HCT116 (cell line): Measurements from ENCODE around the gene ABTB2. TPM values are rescaled to one million over a fixed set of nuclear protein-coding genes. Genes with fewer than 3 reads are reported as not detected.

Experiments used
- ATAC-seq: fragments of 200-7000 bp; cut with Tn5 transposase; 2 replicates; pipeline ENCODE4 v1.9.1; 2020; ENCODE audit warnings: mild to moderate bottlenecking, moderate library complexity
- BruUV-seq: library from RNA; stranded (reverse); fragments of 400-500 nt; replicated peaks from 2 replicates; lab custom pipeline; 2021; lab: Mats Ljungman, UMichigan
- CTCF ChIA-PET: fragments of 300-600 bp; sonication (Branson Sonifier 250); formaldehyde crosslinking; loops from one replicate; lab custom pipeline; 2021; ENCODE audit warnings: antibody characterized with exemption; lab: Charles Lee
- POLR2A ChIA-PET: fragments of 300-600, 350-600 bp; sonication (Branson Sonifier 250); formaldehyde crosslinking; loops from one replicate; lab custom pipeline; 2021; ENCODE audit warnings: antibody characterized with exemption; lab: Charles Lee
- RAD21 ChIA-PET, 2 experiments: fragments of 300-600 bp; sonication (Branson Sonifier 250); formaldehyde crosslinking; loops; one replicate each; lab custom pipeline; 2023; ENCODE audit warnings: low total read pairs in 2 of 2; ENCODE audit not compliant: uncharacterized antibody in 2 of 2, unreplicated experiment in 2 of 2, low non-redundant PET in 1 of 2; lab: Charles Lee
- DNase-seq: peaks from one replicate; pipeline ENCODE4 v3.0.0-alpha.2; 2010; ENCODE audit warnings: low read depth, low spot score
- H2AFZ ChIP-seq: fragments of 200-600 bp; shearing (Covaris generic), sonication (generic); 2 replicates; pipeline ENCODE4 v1.6.1; 2017; ENCODE audit warnings: low read depth, mixed run types, mixed read lengths, antibody characterized with exemption, low read length; ENCODE audit not compliant: poor library complexity, severe bottlenecking
- H3K27ac ChIP-seq: 2 replicates; pipeline ENCODE4 v1.5.1; 2012; ENCODE audit warnings: low read depth, low read length
- H3K27me3 ChIP-seq: fragments of 200-600 bp; sonication (generic); 2 replicates; pipeline ENCODE4 v1.6.1; 2016; ENCODE audit warnings: mixed run types, low read length, mixed read lengths; ENCODE audit not compliant: insufficient read depth
- H3K36me3 ChIP-seq, 2 experiments: fragments of 200-500 bp in 1 of 2; fragments of 200-600 bp in 1 of 2; sonication (Bioruptor generic) in 1 of 2; sonication (generic) in 1 of 2; 2 replicates each; pipeline versions ENCODE4 v1.5.1 to v1.6.1; 2014 to 2016; ENCODE audit warnings: low read length in 2 of 2, inconsistent platforms in 1 of 2, mixed read lengths in 1 of 2, mixed run types in 1 of 2; ENCODE audit not compliant: insufficient read depth in 2 of 2, control insufficient read depth in 1 of 2
- H3K4me1 ChIP-seq, 2 experiments: fragments of 200-600 bp in 1 of 2; sonication (generic) in 1 of 2; 2 replicates each; pipeline versions ENCODE4 v1.5.1 to v1.6.1; 2012 to 2017; ENCODE audit warnings: low read length in 2 of 2, inconsistent platforms in 1 of 2, mild to moderate bottlenecking in 1 of 2, mixed read lengths in 1 of 2, mixed run types in 1 of 2, moderate library complexity in 1 of 2; ENCODE audit not compliant: insufficient read depth in 2 of 2, control insufficient read depth in 1 of 2
- H3K4me2 ChIP-seq: fragments of 200-600 bp; sonication (generic); 2 replicates; pipeline ENCODE4 v1.6.1; 2017; ENCODE audit warnings: mixed run types, low read length, mixed read lengths
- H3K4me3 ChIP-seq, 2 experiments: fragments of 200-600 bp in 1 of 2; sonication (generic) in 1 of 2; replicated peaks in 1 of 2; 2 replicates each; pipeline ENCODE4 v1.5.1; 2011 to 2016; ENCODE audit warnings: low read length in 2 of 2, control low read depth in 1 of 2, low read depth in 1 of 2, mild to moderate bottlenecking in 1 of 2, mixed read lengths in 1 of 2, mixed run types in 1 of 2
- H3K79me2 ChIP-seq: fragments of 200-600 bp; sonication (generic); 2 replicates; pipeline ENCODE4 v1.6.1; 2017; ENCODE audit warnings: mild to moderate bottlenecking, mixed run types, low read length, moderate library complexity, mixed read lengths; ENCODE audit not compliant: insufficient read depth
- H3K9ac ChIP-seq: fragments of 200-600 bp; sonication (generic); 2 replicates; pipeline ENCODE4 v1.6.1; 2016; ENCODE audit warnings: low read length, mixed read lengths
- H3K9me2 ChIP-seq: fragments of 200-600 bp; sonication (generic), shearing (Covaris generic); 2 replicates; pipeline ENCODE4 v1.6.1; 2017; ENCODE audit warnings: mixed run types, mild to moderate bottlenecking, moderate library complexity; ENCODE audit not compliant: insufficient read depth
- H3K9me3 ChIP-seq, 2 experiments: fragments of 200-500 bp in 1 of 2; fragments of 200-600 bp in 1 of 2; sonication (Bioruptor generic) in 1 of 2; sonication (generic) in 1 of 2; 2 replicates each; pipeline ENCODE4 v1.6.1; 2014 to 2017; ENCODE audit warnings: low read length in 2 of 2, mixed read lengths in 2 of 2, inconsistent platforms in 1 of 2, low read depth in 1 of 2, mild to moderate bottlenecking in 1 of 2, mixed run types in 1 of 2, moderate library complexity in 1 of 2; ENCODE audit not compliant: control insufficient read depth in 1 of 2, insufficient read depth in 1 of 2
- H4K20me1 ChIP-seq: fragments of 200-600 bp; sonication (generic), shearing (Covaris generic); 2 replicates; pipeline ENCODE4 v1.6.1; 2017; ENCODE audit warnings: mixed run types, mild to moderate bottlenecking, moderate library complexity; ENCODE audit not compliant: insufficient read depth
- ATF3 ChIP-seq: IDR thresholded peaks from 2 replicates; pipeline ENCODE4 v1.6.1; 2012
- CBX3 ChIP-seq: IDR thresholded peaks from 2 replicates; pipeline ENCODE4 v1.6.1; 2012; ENCODE audit warnings: low read depth
- CEBPB ChIP-seq: IDR thresholded peaks from 2 replicates; pipeline ENCODE4 v1.6.1; 2012; ENCODE audit warnings: low read depth
- EGR1 ChIP-seq: IDR thresholded peaks from 2 replicates; pipeline ENCODE4 v1.6.1; 2012; ENCODE audit warnings: low read depth
- EZH2 ChIP-seq: fragments of 200-600 bp; sonication (generic); IDR thresholded peaks from 2 replicates; pipeline ENCODE4 v1.6.1; 2017; ENCODE audit warnings: antibody characterized with exemption, mixed run types
- EZH2phosphoT487 ChIP-seq: fragments of 200-600 bp; IDR thresholded peaks from 2 replicates; pipeline ENCODE4 v1.6.1; 2018; ENCODE audit warnings: antibody characterized with exemption, borderline replicate concordance
- FOSL1 ChIP-seq: IDR thresholded peaks from 2 replicates; pipeline ENCODE4 v1.6.1; 2012; ENCODE audit warnings: low read depth
- POLR2A ChIP-seq: IDR thresholded peaks from 2 replicates; pipeline ENCODE4 v1.7.0; 2011; ENCODE audit warnings: borderline replicate concordance; ENCODE audit not compliant: insufficient read depth, insufficient read length; ENCODE audit errors: extremely low read depth
- RAD21 ChIP-seq: IDR thresholded peaks from 2 replicates; pipeline ENCODE4 v1.6.1; 2012; ENCODE audit warnings: low read depth, mild to moderate bottlenecking
- SIN3A ChIP-seq: IDR thresholded peaks from 2 replicates; pipeline ENCODE4 v1.6.1; 2012; ENCODE audit warnings: low read depth
- SP1 ChIP-seq: IDR thresholded peaks from 2 replicates; pipeline ENCODE4 v1.6.1; 2012; ENCODE audit warnings: low read depth
- SRF ChIP-seq: IDR thresholded peaks from 2 replicates; pipeline ENCODE4 v1.6.1; 2012; ENCODE audit warnings: low read depth
- TCF7L2 ChIP-seq: IDR thresholded peaks from 2 replicates; pipeline ENCODE4 v1.7.0; 2011; ENCODE audit warnings: borderline replicate concordance, inconsistent platforms; ENCODE audit not compliant: insufficient read depth, insufficient read length; ENCODE audit errors: extremely low read depth
- YY1 ChIP-seq: IDR thresholded peaks from 2 replicates; pipeline ENCODE4 v1.6.1; 2011; ENCODE audit warnings: low read length, low read depth, moderate library complexity, mild to moderate bottlenecking; ENCODE audit not compliant: insufficient replicate concordance; ENCODE audit errors: extremely low read depth
- ZBTB33 ChIP-seq: IDR thresholded peaks from 2 replicates; pipeline ENCODE4 v1.6.1; 2011; ENCODE audit warnings: mild to moderate bottlenecking, low read length, moderate library complexity; ENCODE audit not compliant: insufficient replicate concordance; ENCODE audit errors: extremely low read depth
- ZFX ChIP-seq: fragments of 450-650 bp; IDR thresholded peaks from 2 replicates; pipeline ENCODE4 v1.6.1; 2017
- ZNF274 ChIP-seq: fragments of 200-500 bp; sonication (Bioruptor generic); IDR thresholded peaks from 2 replicates; pipeline ENCODE4 v1.6.1; 2014; ENCODE audit warnings: mild to moderate bottlenecking, low read depth, low read length, inconsistent platforms
- intact Hi-C: fragments of 100-400 bp; cut with micrococcal nuclease; formaldehyde crosslinking; loops from 2 replicates; pipeline ENCODE4 v1.10.0; 2022
- total RNA-seq: library from RNA; stranded (reverse); gene quantifications from one replicate; pipeline ENCODE4 v1.2.1, GENCODE V29; 2021; ENCODE audit not compliant: unreplicated experiment
- TF ChIP-seq, protein P1 (sequence below), 3 experiments: fragments of 200-600 bp in 1 of 3; sonication (generic) in 1 of 3; IDR thresholded peaks in 2 of 3; conservative IDR thresholded peaks in 1 of 3; 2 replicates each; pipeline ENCODE4 v1.5.1; 2012 to 2017; ENCODE audit warnings: low read depth in 2 of 3, low read length in 2 of 3, antibody characterized with exemption in 1 of 3, borderline replicate concordance in 1 of 3, control low read depth in 1 of 3, mild to moderate bottlenecking in 1 of 3, mixed read lengths in 1 of 3, mixed run types in 1 of 3, moderate library complexity in 1 of 3; ENCODE audit not compliant: insufficient read depth in 1 of 3
- TF ChIP-seq, protein P2 (sequence below): IDR thresholded peaks from 2 replicates; pipeline ENCODE4 v1.6.1; 2012

The ABTB2 gene
- total RNA-seq, 1 experiment from 2014 or later, result 6.8 TPM

- no peak for DNase-seq
- no TSS peak for BruUV-seq
These were observed 160.6 kb downstream of the ABTB2 start for GRCh38 chr11:34197256-34197655.

More at GRCh38 chr11:34197256-34197655, 160.6 kb downstream of the ABTB2 start:
- H3K27me3 ChIP-seq, result no peaks in the 10 kb centered on the region
- TF ChIP-seq TCF7L2 (no peak), FOSL1 (no peak), RAD21 (no peak), EZH2phosphoT487 (no peak), CEBPB (no peak), SIN3A (no peak), ATF3 (no peak), ZBTB33 (no peak), SRF (no peak), SP1 (no peak), POLR2A (no peak), EGR1 (no peak), EZH2 (no peak), ZFX (no peak), YY1 (no peak), ZNF274 (no peak), CBX3 (no peak)
- TF ChIP-seq, protein P1, sequence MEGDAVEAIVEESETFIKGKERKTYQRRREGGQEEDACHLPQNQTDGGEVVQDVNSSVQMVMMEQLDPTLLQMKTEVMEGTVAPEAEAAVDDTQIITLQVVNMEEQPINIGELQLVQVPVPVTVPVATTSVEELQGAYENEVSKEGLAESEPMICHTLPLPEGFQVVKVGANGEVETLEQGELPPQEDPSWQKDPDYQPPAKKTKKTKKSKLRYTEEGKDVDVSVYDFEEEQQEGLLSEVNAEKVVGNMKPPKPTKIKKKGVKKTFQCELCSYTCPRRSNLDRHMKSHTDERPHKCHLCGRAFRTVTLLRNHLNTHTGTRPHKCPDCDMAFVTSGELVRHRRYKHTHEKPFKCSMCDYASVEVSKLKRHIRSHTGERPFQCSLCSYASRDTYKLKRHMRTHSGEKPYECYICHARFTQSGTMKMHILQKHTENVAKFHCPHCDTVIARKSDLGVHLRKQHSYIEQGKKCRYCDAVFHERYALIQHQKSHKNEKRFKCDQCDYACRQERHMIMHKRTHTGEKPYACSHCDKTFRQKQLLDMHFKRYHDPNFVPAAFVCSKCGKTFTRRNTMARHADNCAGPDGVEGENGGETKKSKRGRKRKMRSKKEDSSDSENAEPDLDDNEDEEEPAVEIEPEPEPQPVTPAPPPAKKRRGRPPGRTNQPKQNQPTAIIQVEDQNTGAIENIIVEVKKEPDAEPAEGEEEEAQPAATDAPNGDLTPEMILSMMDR (IDR thresholded peaks at IDR 0.05 in 2 of 3, conservative IDR thresholded peaks at IDR 0.05 in 1 of 3; ENCODE audit: borderline replicate concordance in 1 of 3, insufficient read depth in 1 of 3, low read depth in 2 of 3, low read length in 2 of 3), result no peak
- TF ChIP-seq, protein P2, sequence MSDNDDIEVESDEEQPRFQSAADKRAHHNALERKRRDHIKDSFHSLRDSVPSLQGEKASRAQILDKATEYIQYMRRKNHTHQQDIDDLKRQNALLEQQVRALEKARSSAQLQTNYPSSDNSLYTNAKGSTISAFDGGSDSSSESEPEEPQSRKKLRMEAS, result no peak
- H3K4me3 ChIP-seq, result no peak overlapping the region
- H3K4me2 ChIP-seq, result no peak overlapping the region
- POLR2A ChIA-PET, result no interaction called here
- intact Hi-C loops, result no loop called here
- H2AFZ ChIP-seq, result no peak overlapping the region
- no peaks in the 10 kb centered on the region for H3K36me3 ChIP-seq
- H4K20me1 ChIP-seq, result no peaks in the 10 kb centered on the region
- H3K9ac ChIP-seq, result no peak overlapping the region
- H3K4me1 ChIP-seq, result peaks cover 19 to 34% of the 10 kb centered on the region in 2 experiments
- H3K27ac ChIP-seq, result no peak overlapping the region
- no peak for ATAC-seq
- no peaks in the 10 kb centered on the region for H3K79me2 ChIP-seq
- CTCF ChIA-PET, result no interaction called here
- H3K9me3 ChIP-seq, result no peaks in the 10 kb centered on the region
- RAD21 ChIA-PET, result no interaction called here
- H3K9me2 ChIP-seq, result no peaks in the 10 kb centered on the region
